Progenitor cell of endocrine pancreas (in vitro differentiated cells): Measurements from ENCODE around the gene CIITA. TPM values are rescaled to one million over a fixed set of nuclear protein-coding genes. Genes with fewer than 3 reads are reported as not detected.

ENCODE experiments used
- DNase-seq: peaks from one replicate; pipeline ENCODE4 v3.0.0; 2021; ENCODE audit warnings: low spot score; ENCODE audit not compliant: unreplicated experiment
- H3K27ac Mint-ChIP-seq: 2 replicates; pipeline ENCODE4 v1.8.0; 2021; ENCODE audit warnings: mild to moderate bottlenecking, moderate library complexity, mixed read lengths
- H3K27me3 Mint-ChIP-seq: 2 replicates; pipeline ENCODE4 v1.8.0; 2021; ENCODE audit warnings: mixed read lengths
- H3K36me3 Mint-ChIP-seq: 2 replicates; pipeline ENCODE4 v1.8.0; 2022; ENCODE audit warnings: mixed read lengths; ENCODE audit not compliant: insufficient read depth
- H3K4me1 Mint-ChIP-seq: 2 replicates; pipeline ENCODE4 v1.8.0; 2021; ENCODE audit warnings: low read depth, mixed read lengths
- H3K4me3 Mint-ChIP-seq: 2 replicates; pipeline ENCODE4 v1.8.0; 2021; ENCODE audit warnings: low read depth, mild to moderate bottlenecking, moderate library complexity, mixed read lengths
- H3K9me3 Mint-ChIP-seq: 2 replicates; pipeline ENCODE4 v1.8.0; 2021; ENCODE audit warnings: low read depth, mixed read lengths
- CTCF ChIP-seq: fragments of 200-600 bp; sonication (generic); IDR thresholded peaks from one replicate; pipeline ENCODE4 v1.5.0; 2021; ENCODE audit warnings: antibody characterized with exemption, mild to moderate bottlenecking; ENCODE audit not compliant: unreplicated experiment
- total RNA-seq: library from RNA; stranded (reverse); gene quantifications from 2 replicates; pipeline ENCODE4 v1.2.1, GENCODE V29; 2021

Gene CIITA
- total RNA-seq, 1 donor from 2014 or later = not detected

GRCh38 chr16:10931977-10932632 lies 55.1 kb downstream of the CIITA start:
- Mint-ChIP-seq H3K4me3 (no peak overlapping the region), H3K27me3 (no peaks in the 10 kb centered on the region), H3K4me1 (peaks cover 3% of the 10 kb centered on the region)

GRCh38 chr16:10932959-10933710 lies 56.1 kb downstream of the CIITA start:
- Mint-ChIP-seq H3K27me3 (no peaks in the 10 kb centered on the region), H3K4me3 (no peak overlapping the region), H3K27ac (no peak overlapping the region)

More at GRCh38 chr16:10931977-10932632, 55.1 kb downstream of the CIITA start:
- no peak for DNase-seq
- no peak overlapping the region for H3K27ac Mint-ChIP-seq
- no peak for TF ChIP-seq CTCF
- peaks cover 11% of the 10 kb centered on the region for H3K36me3 Mint-ChIP-seq
- no peaks in the 10 kb centered on the region for H3K9me3 Mint-ChIP-seq

GRCh38 chr16:10933865-10934264 lies 56.9 kb downstream of the CIITA start:
- Mint-ChIP-seq H3K27me3 (no peaks in the 10 kb centered on the region), H3K4me3 (no peak overlapping the region), H3K4me1 (peaks cover 3% of the 10 kb centered on the region), H3K9me3 (no peaks in the 10 kb centered on the region), H3K36me3 (peaks cover 4% of the 10 kb centered on the region), H3K27ac (no peak overlapping the region)
- no peak for TF ChIP-seq CTCF
- no peak for DNase-seq

More at GRCh38 chr16:10932959-10933710, 56.1 kb downstream of the CIITA start:
- no peak for DNase-seq
- H3K9me3 Mint-ChIP-seq = no peaks in the 10 kb centered on the region
- peaks cover 4% of the 10 kb centered on the region for H3K36me3 Mint-ChIP-seq
- TF ChIP-seq CTCF = no peak
- peaks cover 3% of the 10 kb centered on the region for H3K4me1 Mint-ChIP-seq

- TF ChIP-seq CTCF = no peak
- no peaks in the 10 kb centered on the region for H3K27me3 Mint-ChIP-seq
- no peak overlapping the region for H3K4me3 Mint-ChIP-seq
- H3K4me1 Mint-ChIP-seq = peaks cover 6% of the 10 kb centered on the region
- DNase-seq = no peak
- peaks cover 5% of the 10 kb centered on the region for H3K36me3 Mint-ChIP-seq
- H3K9me3 Mint-ChIP-seq = no peaks in the 10 kb centered on the region
- no peak overlapping the region for H3K27ac Mint-ChIP-seq
These were observed 57.5 kb downstream of the CIITA start for GRCh38 chr16:10934325-10935107.
